Measurements from ENCODE around the gene MUC2. TPM values are rescaled to one million over a fixed set of nuclear protein-coding genes. Genes with fewer than 3 reads are reported as not detected.

Gene MUC2
- total and polyA plus RNA-seq, 9 of the 15 experiments (the other 6 are each of a cell fraction or from before 2014, with no cell fraction given) = under 0.01 to 0.18 TPM; not detected in 7

DNA sequence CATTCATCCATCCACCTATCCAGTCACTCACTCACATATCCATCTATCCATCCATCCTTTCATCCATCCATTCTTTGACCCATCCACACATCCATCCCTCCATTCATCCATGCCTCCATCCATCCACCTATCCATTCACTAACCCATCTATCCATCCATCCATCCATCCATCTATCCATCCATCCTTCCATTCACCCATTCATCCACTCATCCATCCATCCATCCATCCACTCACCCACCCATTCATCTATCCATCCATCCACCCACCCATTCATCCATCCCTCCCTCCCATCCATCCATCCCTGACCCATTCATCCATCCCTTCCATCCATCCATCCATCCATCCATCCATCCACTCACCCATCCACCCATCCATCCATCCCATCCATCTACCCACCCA, 4.9 kb upstream of the MUC2 start:
- intact Hi-C loops (cut with micrococcal nuclease) = no loop called here
- Histone ChIP-seq H3K27me3 (ENCODE audit: control insufficient read depth in 2 of 2, insufficient read depth in 2 of 2, low read length in 2 of 2) (peaks cover 0 to 19% of the 10 kb centered on the region in 2 experiments; a peak in 2 of 5 replicates), H3K9me3 (replicated peaks; ENCODE audit: control insufficient read depth, insufficient read depth, low read depth, low read length) (no peaks in the 10 kb centered on the region), H2AFZ (ENCODE audit: low read depth, low read length) (no peak overlapping the region), H3K9ac (ENCODE audit: insufficient read depth in 1 of 2, low read depth in 2 of 2, low read length in 2 of 2) (no peak overlapping the region), H3K4me2 (ENCODE audit: insufficient read depth, low read length) (no peak overlapping the region), H3K79me2 (ENCODE audit: control insufficient read depth, insufficient read depth, low read length) (no peaks in the 10 kb centered on the region), H3K36me3 (ENCODE audit: control insufficient read depth, insufficient read depth, low read length) (no peaks in the 10 kb centered on the region), H3K27ac (ENCODE audit: extremely low read depth, low read depth, low read length) (no peak overlapping the region), H3K4me1 (replicated peaks in 1 of 2; ENCODE audit: control insufficient read depth in 2 of 2, insufficient read depth in 2 of 2, low read length in 2 of 2) (peaks cover 0 to 10% of the 10 kb centered on the region in 2 experiments; a peak in 3 of 5 replicates), H3K4me3 (no peak overlapping the region), H4K20me1 (replicated peaks; ENCODE audit: control insufficient read depth, insufficient read depth, low read length) (peaks cover 8% of the 10 kb centered on the region; the same call in 1 of the 2 replicates), H3K9me1 (ENCODE audit: control insufficient read depth, insufficient read depth, low read length) (no peaks in the 10 kb centered on the region)
- no peak for DNase-seq (ENCODE audit: extremely low read depth in 1 of 4, low spot score in 3 of 4)
- ChIA-PET POLR2A (no interaction called here), CTCF (ENCODE audit: low intra/inter-chr PET ratio) (no interaction called here)
- peak in 1 of 2 experiments; percentile 11; a peak in 1 of 4 replicates for TF ChIP-seq HDAC1 (IDR thresholded peaks at IDR 0.05)
- TF ChIP-seq ELF4 (CRISPR knock-in tag; IDR thresholded peaks at IDR 0.05) = no peak
- TF ChIP-seq CHD4 (IDR thresholded peaks at IDR 0.05; ENCODE audit: insufficient read depth, insufficient replicate concordance, low read depth, low read length, poor library complexity, severe bottlenecking) = no peak
- no peak for TF ChIP-seq ZNF668 (CRISPR knock-in tag; IDR thresholded peaks at IDR 0.05)
- TF ChIP-seq NFE2 (IDR thresholded peaks at IDR 0.05; ENCODE audit: low read depth) = no peak
- no peak for TF ChIP-seq MTF1 (CRISPR knock-in tag; IDR thresholded peaks at IDR 0.05; ENCODE audit: borderline replicate concordance)
- TF ChIP-seq ZNF507 (tag; conservative IDR thresholded peaks at IDR 0.05) = no peak
- BruUV-seq (replicated peaks) = no TSS peak
- no peak for FAIRE-seq
- ATAC-seq = no peak
- in situ Hi-C loops (cut with MboI) = no loop called here
